ENCODE results near the gene ALK. TPM values are rescaled to one million over a fixed set of nuclear protein-coding genes. Genes with fewer than 3 reads are reported as not detected.

ALK gene
- total RNA-seq, 1 donor from 2014 or later = 0.52 TPM

DNA sequence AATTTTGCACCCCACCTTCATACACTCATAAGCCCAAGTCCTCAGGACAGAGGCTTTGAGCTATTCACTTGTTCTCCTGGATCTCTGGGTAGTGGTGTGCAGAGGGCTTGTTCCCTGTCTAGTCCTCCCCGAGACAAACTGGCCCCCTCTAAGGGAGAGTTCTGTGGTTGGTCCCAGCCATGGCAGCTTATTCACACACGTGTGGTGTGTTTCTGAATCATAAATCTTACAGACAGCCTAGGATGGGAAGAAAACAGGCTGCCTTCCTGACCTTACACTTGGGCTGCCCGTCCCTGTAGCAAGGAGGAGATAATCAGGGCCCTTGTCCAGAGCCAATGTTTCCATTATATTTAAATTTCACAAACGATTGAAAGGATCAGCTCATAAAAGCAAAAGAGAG is 551.2 kb downstream of the ALK start:
- no peaks in the 10 kb centered on the region for H3K27me3 ChIP-seq (ENCODE audit: control insufficient read depth in 3 of 3, insufficient read depth in 3 of 3, low read length in 3 of 3)
- no peaks in the 10 kb centered on the region for H3K9me3 ChIP-seq (ENCODE audit: control insufficient read depth in 3 of 3, low read length in 3 of 3)
- no peaks in the 10 kb centered on the region for H3K4me1 ChIP-seq (ENCODE audit: control insufficient read depth in 3 of 3, insufficient read depth in 3 of 3, low read length in 3 of 3)
- no peak overlapping the region for H3K4me3 ChIP-seq (ENCODE audit: low read length in 3 of 3)
- no peak overlapping the region for H3K27ac ChIP-seq (ENCODE audit: low read depth, low read length)
- H3K9ac ChIP-seq (ENCODE audit: low read depth in 1 of 3, low read length in 3 of 3) = no peak overlapping the region
- no peaks in the 10 kb centered on the region for H3K36me3 ChIP-seq (ENCODE audit: control insufficient read depth in 3 of 3, insufficient read depth in 3 of 3, low read length in 3 of 3)

DNA sequence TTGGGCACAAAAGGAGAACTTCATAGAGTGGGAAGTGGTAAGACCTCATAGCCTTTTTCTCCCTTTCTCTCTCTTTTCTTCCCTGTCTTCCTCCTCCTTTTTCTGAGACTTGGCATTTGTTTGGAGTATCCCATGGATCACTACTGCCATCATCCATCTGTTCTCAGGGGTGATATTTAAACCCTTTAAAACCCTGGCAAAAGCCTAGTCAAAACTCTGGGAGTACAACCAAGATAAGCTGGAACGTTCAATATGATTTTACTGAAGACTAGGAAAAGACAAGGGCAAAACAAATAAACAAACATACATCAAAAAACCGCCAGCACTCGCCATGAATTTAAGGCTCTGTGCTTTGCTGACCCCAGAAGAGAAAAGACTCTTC is 552.7 kb downstream of the ALK start:
- Histone ChIP-seq H3K9ac (ENCODE audit: low read depth in 1 of 3, low read length in 3 of 3) (no peak overlapping the region), H3K27ac (ENCODE audit: low read depth, low read length) (no peak overlapping the region), H3K4me1 (ENCODE audit: control insufficient read depth in 3 of 3, insufficient read depth in 3 of 3, low read length in 3 of 3) (no peaks in the 10 kb centered on the region), H3K27me3 (ENCODE audit: control insufficient read depth in 3 of 3, insufficient read depth in 3 of 3, low read length in 3 of 3) (no peaks in the 10 kb centered on the region), H3K36me3 (ENCODE audit: control insufficient read depth in 3 of 3, insufficient read depth in 3 of 3, low read length in 3 of 3) (no peaks in the 10 kb centered on the region), H3K9me3 (ENCODE audit: control insufficient read depth in 3 of 3, low read length in 3 of 3) (no peaks in the 10 kb centered on the region), H3K4me3 (ENCODE audit: low read length in 3 of 3) (no peak overlapping the region)

DNA sequence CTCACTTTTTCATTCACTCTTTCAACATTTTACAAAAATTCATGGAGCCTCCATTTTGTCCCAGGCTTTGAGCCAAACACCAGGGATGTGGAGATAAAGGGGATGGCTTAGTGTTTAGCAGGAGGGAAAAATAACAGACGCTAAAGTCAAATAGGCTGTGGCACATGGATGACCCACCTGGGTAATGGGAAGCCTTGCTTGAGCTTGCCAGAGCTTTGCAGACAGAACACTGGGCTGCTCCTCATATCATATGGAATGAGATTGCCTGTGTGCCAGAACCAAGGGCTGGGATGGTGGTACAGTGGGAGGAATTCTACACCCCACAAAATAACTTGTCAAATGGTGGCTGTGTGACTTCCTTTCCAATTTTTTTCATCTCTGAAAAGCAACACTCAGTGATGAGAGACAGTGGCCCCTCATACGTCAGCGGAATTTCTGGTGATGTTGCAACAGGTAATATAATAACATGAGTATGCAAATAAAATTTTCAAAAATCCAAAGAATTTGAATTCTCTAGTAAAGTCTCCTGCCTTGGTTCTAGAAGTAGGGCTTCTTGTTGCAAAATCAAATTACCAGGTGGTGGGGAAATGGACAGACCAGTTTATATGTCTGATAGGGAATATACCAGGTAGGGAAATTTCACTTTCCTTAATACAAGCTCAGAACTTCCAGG is 553.3 kb downstream of the ALK start:
- Histone ChIP-seq H3K27ac (ENCODE audit: low read depth, low read length) (no peak overlapping the region), H3K9ac (ENCODE audit: low read depth in 1 of 3, low read length in 3 of 3) (no peak overlapping the region), H3K4me1 (ENCODE audit: control insufficient read depth in 3 of 3, insufficient read depth in 3 of 3, low read length in 3 of 3) (no peaks in the 10 kb centered on the region), H3K9me3 (ENCODE audit: control insufficient read depth in 3 of 3, low read length in 3 of 3) (no peaks in the 10 kb centered on the region), H3K27me3 (ENCODE audit: control insufficient read depth in 3 of 3, insufficient read depth in 3 of 3, low read length in 3 of 3) (no peaks in the 10 kb centered on the region), H3K4me3 (ENCODE audit: low read length in 3 of 3) (no peak overlapping the region), H3K36me3 (ENCODE audit: control insufficient read depth in 3 of 3, insufficient read depth in 3 of 3, low read length in 3 of 3) (no peaks in the 10 kb centered on the region)

DNA sequence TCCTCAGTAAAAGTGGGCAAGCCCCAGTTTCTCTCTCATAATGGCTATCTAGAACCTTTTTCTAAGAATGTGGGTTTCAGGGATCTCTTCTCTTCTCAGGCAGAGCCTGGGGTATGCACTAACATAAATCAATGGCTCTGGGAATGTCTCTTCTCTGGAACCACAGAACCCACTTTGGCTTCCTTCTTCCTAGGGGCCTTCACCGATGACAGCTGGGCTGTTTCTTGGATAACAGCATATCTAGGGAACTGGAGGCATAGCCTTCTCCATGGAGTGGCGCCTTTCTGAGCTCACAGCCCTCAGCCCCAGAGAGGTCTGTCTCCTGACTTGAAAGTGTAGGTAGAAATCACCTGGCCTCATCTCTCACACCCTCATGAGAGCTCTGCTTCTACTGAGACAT is 558.3 kb downstream of the ALK start:
- no peaks in the 10 kb centered on the region for H3K4me1 ChIP-seq (ENCODE audit: control insufficient read depth in 3 of 3, insufficient read depth in 3 of 3, low read length in 3 of 3)
- no peak overlapping the region for H3K9ac ChIP-seq (ENCODE audit: low read depth in 1 of 3, low read length in 3 of 3)
- H3K9me3 ChIP-seq (ENCODE audit: control insufficient read depth in 3 of 3, low read length in 3 of 3) = no peaks in the 10 kb centered on the region
- H3K4me3 ChIP-seq (ENCODE audit: low read length in 3 of 3) = no peak overlapping the region
- no peaks in the 10 kb centered on the region for H3K36me3 ChIP-seq (ENCODE audit: control insufficient read depth in 3 of 3, insufficient read depth in 3 of 3, low read length in 3 of 3)
- H3K27me3 ChIP-seq (ENCODE audit: control insufficient read depth in 3 of 3, insufficient read depth in 3 of 3, low read length in 3 of 3) = no peaks in the 10 kb centered on the region
- H3K27ac ChIP-seq (ENCODE audit: low read depth, low read length) = no peak overlapping the region

DNA sequence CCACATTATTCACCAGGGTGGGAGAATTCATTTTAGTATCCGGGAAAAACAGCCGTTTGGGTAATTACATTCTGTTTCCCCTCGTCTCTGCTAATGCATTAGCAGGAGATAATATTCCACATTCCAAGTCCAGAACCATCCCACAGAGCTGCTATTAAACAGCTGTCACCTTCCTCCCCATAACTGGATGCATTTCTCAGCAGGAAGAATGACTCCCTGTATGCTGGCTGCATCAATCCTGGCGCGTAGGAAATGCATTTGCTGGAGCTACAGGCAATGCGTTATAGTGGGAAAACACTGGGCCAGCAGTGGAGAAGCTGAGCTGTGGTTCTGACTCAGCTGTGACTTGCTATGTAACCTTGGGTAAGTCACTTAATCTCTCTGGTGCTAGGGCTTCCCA is 560.2 kb downstream of the ALK start:
- Histone ChIP-seq H3K4me3 (ENCODE audit: low read length in 3 of 3) (no peak overlapping the region), H3K27ac (ENCODE audit: low read depth, low read length) (no peak overlapping the region), H3K27me3 (ENCODE audit: control insufficient read depth in 3 of 3, insufficient read depth in 3 of 3, low read length in 3 of 3) (peaks cover 0 to 4% (median 0%) of the 10 kb centered on the region in 3 donors), H3K36me3 (ENCODE audit: control insufficient read depth in 3 of 3, insufficient read depth in 3 of 3, low read length in 3 of 3) (no peaks in the 10 kb centered on the region), H3K9ac (ENCODE audit: low read depth in 1 of 3, low read length in 3 of 3) (no peak overlapping the region), H3K4me1 (ENCODE audit: control insufficient read depth in 3 of 3, insufficient read depth in 3 of 3, low read length in 3 of 3) (no peaks in the 10 kb centered on the region), H3K9me3 (ENCODE audit: control insufficient read depth in 3 of 3, low read length in 3 of 3) (no peaks in the 10 kb centered on the region)

DNA sequence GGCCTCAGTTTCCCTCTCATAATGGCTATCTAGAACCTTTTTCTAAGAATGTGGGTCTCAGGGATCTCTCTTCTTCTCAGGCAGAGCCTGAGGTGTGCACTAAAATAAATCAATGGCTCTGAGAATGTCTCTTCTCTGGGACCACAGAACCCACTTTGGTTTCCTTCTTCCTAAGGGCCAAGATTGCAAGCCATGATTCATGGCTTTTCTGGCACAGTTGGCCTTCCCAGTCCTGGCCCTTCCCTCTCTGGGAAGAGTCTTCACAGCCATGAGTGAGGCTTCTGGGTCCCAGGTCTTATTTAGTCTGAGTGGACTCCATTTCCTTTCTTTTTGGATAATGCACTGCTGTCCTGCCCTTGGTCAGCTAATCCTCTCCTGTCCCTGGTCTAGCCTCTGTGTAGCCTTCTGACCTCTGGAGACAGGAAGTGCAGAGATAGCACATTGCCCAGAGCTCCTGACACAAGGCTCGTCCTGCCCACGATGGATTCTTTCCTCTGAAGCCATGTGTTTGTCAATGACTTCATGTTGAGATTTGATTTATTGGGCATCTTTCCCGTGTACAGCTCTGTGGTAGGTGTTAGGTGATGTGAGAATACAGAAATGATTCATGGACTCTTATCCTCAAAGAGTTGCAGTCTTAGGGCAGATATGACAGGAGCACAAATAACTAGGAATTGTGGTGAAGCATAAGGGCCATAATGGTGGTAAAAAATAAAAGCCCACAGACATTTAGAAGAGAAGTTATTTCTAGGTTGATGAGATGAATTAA is 561.2 kb downstream of the ALK start:
- Histone ChIP-seq H3K9ac (ENCODE audit: low read depth in 1 of 3, low read length in 3 of 3) (no peak overlapping the region), H3K27ac (ENCODE audit: low read depth, low read length) (no peak overlapping the region), H3K4me1 (ENCODE audit: control insufficient read depth in 3 of 3, insufficient read depth in 3 of 3, low read length in 3 of 3) (no peaks in the 10 kb centered on the region), H3K9me3 (ENCODE audit: control insufficient read depth in 3 of 3, low read length in 3 of 3) (no peaks in the 10 kb centered on the region), H3K4me3 (ENCODE audit: low read length in 3 of 3) (no peak overlapping the region), H3K27me3 (ENCODE audit: control insufficient read depth in 3 of 3, insufficient read depth in 3 of 3, low read length in 3 of 3) (peaks cover 0 to 4% (median 0%) of the 10 kb centered on the region in 3 donors), H3K36me3 (ENCODE audit: control insufficient read depth in 3 of 3, insufficient read depth in 3 of 3, low read length in 3 of 3) (no peaks in the 10 kb centered on the region)

DNA sequence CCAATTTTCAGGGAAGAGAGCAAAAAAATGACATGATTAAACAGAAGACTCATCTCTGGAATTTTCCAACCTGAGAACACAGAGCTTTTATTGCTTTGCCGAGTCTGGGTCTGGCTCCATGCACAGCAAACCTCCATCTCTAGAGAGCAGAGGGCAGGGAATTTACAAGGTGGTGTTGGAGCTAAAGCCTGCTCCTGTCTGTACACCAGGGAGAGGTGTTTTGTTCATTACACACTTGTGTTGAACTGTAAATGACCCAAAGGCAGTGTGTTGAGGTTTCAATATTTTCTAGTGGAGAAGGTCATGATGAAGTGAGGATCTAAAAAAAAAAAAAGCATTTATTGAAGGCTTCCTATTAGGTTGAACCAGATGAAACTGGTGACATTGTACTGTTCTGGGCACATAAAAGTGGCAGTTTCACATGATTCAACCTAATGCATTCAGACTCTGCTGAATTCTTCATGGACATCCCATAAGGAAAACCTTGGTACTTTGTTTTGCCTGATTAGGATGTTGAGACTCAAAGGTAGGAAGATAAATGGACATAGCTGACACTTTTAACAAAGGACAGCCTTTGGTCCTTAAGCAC is 567.9 kb downstream of the ALK start:
- Histone ChIP-seq H3K4me3 (ENCODE audit: low read length in 3 of 3) (no peak overlapping the region), H3K4me1 (ENCODE audit: control insufficient read depth in 3 of 3, insufficient read depth in 3 of 3, low read length in 3 of 3) (no peaks in the 10 kb centered on the region), H3K9ac (ENCODE audit: low read depth in 1 of 3, low read length in 3 of 3) (no peak overlapping the region), H3K27ac (ENCODE audit: low read depth, low read length) (no peak overlapping the region), H3K9me3 (ENCODE audit: control insufficient read depth in 3 of 3, low read length in 3 of 3) (no peaks in the 10 kb centered on the region), H3K36me3 (ENCODE audit: control insufficient read depth in 3 of 3, insufficient read depth in 3 of 3, low read length in 3 of 3) (no peaks in the 10 kb centered on the region), H3K27me3 (ENCODE audit: control insufficient read depth in 3 of 3, insufficient read depth in 3 of 3, low read length in 3 of 3) (peaks cover 0 to 9% (median 0%) of the 10 kb centered on the region in 3 donors)

DNA sequence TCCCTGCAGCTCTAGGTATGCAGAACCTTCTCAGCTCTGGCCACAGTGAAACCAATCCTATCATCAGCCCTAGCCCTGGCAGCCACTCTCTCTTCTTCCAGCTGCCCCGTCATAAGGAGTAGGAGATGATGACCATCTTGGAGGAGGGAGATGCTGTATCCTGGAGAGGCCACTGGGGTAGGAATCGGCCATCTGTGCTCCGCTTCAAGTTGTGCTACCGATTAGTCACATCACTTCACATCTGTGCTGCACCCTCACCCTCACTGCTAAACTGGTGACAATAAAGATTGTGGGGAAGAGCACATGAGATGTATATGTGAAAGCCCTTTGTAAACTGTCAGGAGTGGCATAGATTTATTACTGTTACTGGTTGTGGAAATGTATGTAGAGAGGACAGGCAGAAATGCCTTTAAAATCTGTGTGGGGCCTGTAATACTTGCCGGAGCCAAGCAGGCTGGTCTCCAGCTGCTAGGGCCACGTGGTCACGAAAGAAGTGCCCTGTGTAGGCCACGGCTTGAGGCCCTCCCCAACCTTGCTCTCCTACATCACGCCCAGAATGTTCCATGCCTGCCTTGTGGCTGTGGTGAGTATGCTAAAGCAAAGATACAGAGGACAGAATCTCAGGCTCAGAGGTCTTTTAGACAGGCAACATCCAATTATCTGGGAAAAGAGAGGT is 569.3 kb downstream of the ALK start:
- no peak overlapping the region for H3K9ac ChIP-seq (ENCODE audit: low read depth in 1 of 3, low read length in 3 of 3)
- no peaks in the 10 kb centered on the region for H3K36me3 ChIP-seq (ENCODE audit: control insufficient read depth in 3 of 3, insufficient read depth in 3 of 3, low read length in 3 of 3)
- H3K27ac ChIP-seq (ENCODE audit: low read depth, low read length) = no peak overlapping the region
- H3K4me3 ChIP-seq (ENCODE audit: low read length in 3 of 3) = no peak overlapping the region
- peaks cover 0 to 9% (median 3%) of the 10 kb centered on the region in 3 donors for H3K27me3 ChIP-seq (ENCODE audit: control insufficient read depth in 3 of 3, insufficient read depth in 3 of 3, low read length in 3 of 3)
- no peaks in the 10 kb centered on the region for H3K9me3 ChIP-seq (ENCODE audit: control insufficient read depth in 3 of 3, low read length in 3 of 3)
- no peaks in the 10 kb centered on the region for H3K4me1 ChIP-seq (ENCODE audit: control insufficient read depth in 3 of 3, insufficient read depth in 3 of 3, low read length in 3 of 3)

DNA sequence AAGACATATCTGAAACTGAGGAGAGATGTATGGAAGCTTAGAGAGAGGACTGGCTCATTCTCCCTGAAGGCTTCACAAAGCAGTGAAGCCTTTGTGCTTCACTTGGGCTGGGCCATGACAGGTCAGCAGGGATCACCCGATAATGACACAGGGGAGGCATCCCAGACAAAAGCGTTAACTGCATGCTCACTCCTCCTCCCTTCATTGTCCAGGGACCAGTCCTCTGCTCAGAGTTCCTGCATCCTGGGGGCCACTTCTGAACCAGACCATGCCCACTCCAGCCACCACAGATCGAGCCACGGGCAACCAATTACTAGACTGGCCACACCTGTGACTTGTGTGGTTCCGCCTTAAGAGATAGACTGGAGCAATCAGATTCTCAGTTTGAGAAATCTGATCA is 570.1 kb downstream of the ALK start:
- H3K36me3 ChIP-seq (ENCODE audit: control insufficient read depth in 3 of 3, insufficient read depth in 3 of 3, low read length in 3 of 3) = no peaks in the 10 kb centered on the region
- H3K9me3 ChIP-seq (ENCODE audit: control insufficient read depth in 3 of 3, low read length in 3 of 3) = no peaks in the 10 kb centered on the region
- peaks cover 0 to 10% (median 3%) of the 10 kb centered on the region in 3 donors for H3K27me3 ChIP-seq (ENCODE audit: control insufficient read depth in 3 of 3, insufficient read depth in 3 of 3, low read length in 3 of 3)
- H3K4me3 ChIP-seq (ENCODE audit: low read length in 3 of 3) = no peak overlapping the region
- H3K9ac ChIP-seq (ENCODE audit: low read depth in 1 of 3, low read length in 3 of 3) = no peak overlapping the region
- H3K4me1 ChIP-seq (ENCODE audit: control insufficient read depth in 3 of 3, insufficient read depth in 3 of 3, low read length in 3 of 3) = no peaks in the 10 kb centered on the region
- H3K27ac ChIP-seq (ENCODE audit: low read depth, low read length) = no peak overlapping the region

All from skeletal muscle tissue (tissue), 4 donors.